ENCODE measurements around the gene IGSF9.

DNA sequence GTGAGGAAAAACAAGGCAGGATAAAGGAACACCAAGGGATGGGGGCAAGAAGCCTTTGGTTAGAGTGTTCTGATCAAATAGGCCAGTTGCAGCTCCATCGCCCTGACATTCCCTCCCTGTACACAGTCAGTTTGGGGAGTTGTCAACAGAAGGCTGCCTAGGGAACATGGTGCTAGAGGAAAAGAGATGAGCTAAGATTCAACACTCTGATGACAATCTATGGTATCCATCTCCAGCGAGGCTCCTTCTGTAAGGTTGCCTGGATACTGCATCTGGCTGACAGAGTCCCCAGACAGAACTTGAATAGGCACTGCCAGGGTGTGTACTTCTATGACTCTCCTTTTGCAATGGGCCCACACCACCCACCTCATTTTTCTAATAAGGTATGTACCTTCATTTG lies 19.9 kb upstream of the IGSF9 start:
- TF ChIP-seq, protein P1, sequence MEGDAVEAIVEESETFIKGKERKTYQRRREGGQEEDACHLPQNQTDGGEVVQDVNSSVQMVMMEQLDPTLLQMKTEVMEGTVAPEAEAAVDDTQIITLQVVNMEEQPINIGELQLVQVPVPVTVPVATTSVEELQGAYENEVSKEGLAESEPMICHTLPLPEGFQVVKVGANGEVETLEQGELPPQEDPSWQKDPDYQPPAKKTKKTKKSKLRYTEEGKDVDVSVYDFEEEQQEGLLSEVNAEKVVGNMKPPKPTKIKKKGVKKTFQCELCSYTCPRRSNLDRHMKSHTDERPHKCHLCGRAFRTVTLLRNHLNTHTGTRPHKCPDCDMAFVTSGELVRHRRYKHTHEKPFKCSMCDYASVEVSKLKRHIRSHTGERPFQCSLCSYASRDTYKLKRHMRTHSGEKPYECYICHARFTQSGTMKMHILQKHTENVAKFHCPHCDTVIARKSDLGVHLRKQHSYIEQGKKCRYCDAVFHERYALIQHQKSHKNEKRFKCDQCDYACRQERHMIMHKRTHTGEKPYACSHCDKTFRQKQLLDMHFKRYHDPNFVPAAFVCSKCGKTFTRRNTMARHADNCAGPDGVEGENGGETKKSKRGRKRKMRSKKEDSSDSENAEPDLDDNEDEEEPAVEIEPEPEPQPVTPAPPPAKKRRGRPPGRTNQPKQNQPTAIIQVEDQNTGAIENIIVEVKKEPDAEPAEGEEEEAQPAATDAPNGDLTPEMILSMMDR (IDR thresholded peaks at IDR 0.05; ENCODE audit: low read length) = no peak
- TF ChIP-seq EZH2phosphoT487 (IDR thresholded peaks at IDR 0.05; ENCODE audit: low read length) = no peak

Data from MM.1S (cell line).